Lung (tissue), 12 donors: Measurements from ENCODE around the gene ATXN7L2. TPM values are rescaled to one million over a fixed set of nuclear protein-coding genes. Genes with fewer than 3 reads are reported as not detected.

Source experiments
- ATAC-seq: fragments of 200-7000 bp; cut with Tn5 transposase; one replicate; pipeline ENCODE4 v1.9.1; 2020; ENCODE audit warnings: moderate number of reproducible peaks; ENCODE audit not compliant: insufficient read depth, low FRiP score
- DNase-seq, 3 donors: peaks; one replicate each; pipeline ENCODE4 v3.0.0-alpha.2; 2013 to 2017
- H3K27ac ChIP-seq, 2 donors: one replicate each; pipeline ENCODE4 v1.5.1; 2013; ENCODE audit warnings: mild to moderate bottlenecking in 2 of 2, moderate library complexity in 2 of 2, control low read depth in 1 of 2, inconsistent platforms in 1 of 2, low read depth in 1 of 2, low read length in 1 of 2
- H3K27me3 ChIP-seq, 3 donors: one replicate each; pipeline ENCODE4 v1.5.1; 2013; ENCODE audit warnings: low read length in 2 of 3; ENCODE audit not compliant: control insufficient read depth in 3 of 3, insufficient read depth in 3 of 3
- H3K36me3 ChIP-seq, 4 donors: one replicate each; pipeline ENCODE4 v1.5.1; 2013; ENCODE audit warnings: low read length in 4 of 4, mild to moderate bottlenecking in 1 of 4, moderate library complexity in 1 of 4; ENCODE audit not compliant: control insufficient read depth in 4 of 4, insufficient read depth in 4 of 4
- H3K4me1 ChIP-seq, 5 donors: one replicate each; pipeline ENCODE4 v1.5.1; 2013; ENCODE audit warnings: low read length in 5 of 5, mild to moderate bottlenecking in 2 of 5, moderate library complexity in 1 of 5; ENCODE audit not compliant: control insufficient read depth in 5 of 5, insufficient read depth in 5 of 5
- H3K4me3 ChIP-seq: one replicate; pipeline ENCODE4 v1.5.1; 2013; ENCODE audit warnings: mild to moderate bottlenecking, control low read depth, moderate library complexity
- H3K9ac ChIP-seq, 2 donors: one replicate each; pipeline ENCODE4 v1.5.1; 2013; ENCODE audit warnings: low read length in 2 of 2, control low read depth in 1 of 2; ENCODE audit not compliant: insufficient read depth in 1 of 2
- H3K9me3 ChIP-seq, 4 donors: one replicate each; pipeline ENCODE4 v1.5.1; 2013; ENCODE audit warnings: low read length in 3 of 4, mild to moderate bottlenecking in 1 of 4, moderate library complexity in 1 of 4; ENCODE audit not compliant: control insufficient read depth in 4 of 4, insufficient read depth in 3 of 4
- WGBS, 2 donors: extraction: QIAGEN DNeasy Blood & Tissue Kit; methylation state at CpG; one replicate each; pipeline ENCODE4 v1.1.7; 2013; 5-methylcytosine and 5-hydroxymethylcytosine counted together
- polyA plus RNA-seq, 2 donors: library from polyadenylated mRNA; stranded (reverse); fragments of 200-250 nt; gene quantifications; one replicate each; pipeline ENCODE4 v1.2.1, GENCODE V29; 2013
- total RNA-seq, 2 donors: library from RNA; depleted of rRNA in 1 of 2; stranded (reverse); fragments of >200 nt in 1 of 2; gene quantifications; one replicate each; pipeline ENCODE4 v1.2.1, GENCODE V29; 2014 to 2021
- TF ChIP-seq, protein P1 (sequence below): IDR thresholded peaks from 2 replicates; pipeline ENCODE4 v1.5.1; 2012; ENCODE audit warnings: mild to moderate bottlenecking; ENCODE audit errors: control extremely low read depth, extremely low read depth
- donor health status: control.
- donor health status: control.
- donor health status: Bipolar disorder and iron deficiency.
- donor health status: healthy.
- donor health status: DM: yes; HTN: yes; CAD: no.

Gene ATXN7L2
- total and polyA plus RNA-seq, 4 donors = 2.6 to 6.0 (median 4.4) TPM

DNA sequence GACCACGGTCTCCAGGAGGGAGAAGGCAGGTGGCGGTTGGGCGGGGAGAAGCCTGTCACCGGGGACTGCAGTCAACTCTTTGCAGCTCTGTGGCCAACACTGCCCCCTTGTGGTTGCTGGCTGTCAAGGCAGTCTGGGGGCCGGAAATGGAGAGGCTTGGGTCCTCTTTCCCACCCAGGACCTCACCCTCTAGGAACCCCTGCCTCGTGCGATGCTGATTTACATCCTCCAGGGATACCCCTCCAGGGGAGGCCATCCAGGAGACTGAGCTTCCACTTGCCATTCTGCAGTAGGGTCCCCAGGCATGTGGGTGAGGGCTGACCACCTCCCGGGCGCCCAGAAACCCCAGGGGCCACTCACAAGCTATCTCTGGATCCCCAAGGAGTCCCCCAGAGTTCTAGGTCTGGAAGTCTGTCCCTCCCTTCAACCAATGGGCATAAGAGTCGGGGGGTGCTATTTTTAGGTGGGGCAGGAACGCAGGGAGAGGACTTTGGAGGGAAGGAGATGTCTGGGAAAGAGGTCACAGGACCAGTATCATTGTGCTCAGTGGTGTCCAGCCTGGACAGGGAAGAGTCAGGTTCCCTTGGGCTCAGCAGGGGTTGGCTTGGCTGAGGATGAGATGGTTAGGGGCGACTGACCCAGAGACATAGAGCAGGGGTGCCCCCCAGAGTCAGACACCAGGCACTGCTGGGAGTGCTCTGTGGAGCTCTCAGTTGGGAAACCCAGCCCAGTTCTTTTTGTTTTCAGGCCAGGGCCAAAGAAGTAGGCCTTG is 48.8 kb downstream of the ATXN7L2 start:
- H3K4me3 ChIP-seq = no peak overlapping the region

DNA sequence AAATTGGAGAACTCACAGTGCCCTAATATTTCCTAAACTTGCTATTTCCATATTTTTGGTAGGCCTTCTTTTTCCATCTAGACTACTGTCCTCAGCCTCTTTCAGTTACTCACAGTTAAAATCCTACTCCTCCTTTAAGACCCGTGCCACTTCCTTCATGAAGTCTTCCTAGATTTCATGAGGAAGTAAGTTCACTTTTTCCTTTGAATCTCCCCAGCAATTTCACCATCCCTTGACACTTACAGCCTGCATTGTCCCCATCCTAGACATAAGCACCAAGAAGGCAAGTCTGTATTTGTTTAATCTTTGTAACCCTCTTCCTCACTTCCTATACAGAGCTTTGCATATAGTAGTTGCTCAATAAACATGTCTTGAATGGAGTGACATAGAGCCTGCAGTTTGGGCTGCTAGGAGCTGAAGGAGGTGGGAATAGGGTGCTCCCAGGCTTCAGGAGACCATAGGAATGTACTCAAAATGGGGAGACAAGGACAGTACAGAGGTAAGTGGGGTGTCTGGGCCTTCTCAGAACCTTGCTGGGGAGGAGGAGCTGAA is 50.7 kb downstream of the ATXN7L2 start:
- WGBS, 2 donors = 70 to 85% methylated on average over 1 of the region's 1 CpG
- TF ChIP-seq, protein P1, sequence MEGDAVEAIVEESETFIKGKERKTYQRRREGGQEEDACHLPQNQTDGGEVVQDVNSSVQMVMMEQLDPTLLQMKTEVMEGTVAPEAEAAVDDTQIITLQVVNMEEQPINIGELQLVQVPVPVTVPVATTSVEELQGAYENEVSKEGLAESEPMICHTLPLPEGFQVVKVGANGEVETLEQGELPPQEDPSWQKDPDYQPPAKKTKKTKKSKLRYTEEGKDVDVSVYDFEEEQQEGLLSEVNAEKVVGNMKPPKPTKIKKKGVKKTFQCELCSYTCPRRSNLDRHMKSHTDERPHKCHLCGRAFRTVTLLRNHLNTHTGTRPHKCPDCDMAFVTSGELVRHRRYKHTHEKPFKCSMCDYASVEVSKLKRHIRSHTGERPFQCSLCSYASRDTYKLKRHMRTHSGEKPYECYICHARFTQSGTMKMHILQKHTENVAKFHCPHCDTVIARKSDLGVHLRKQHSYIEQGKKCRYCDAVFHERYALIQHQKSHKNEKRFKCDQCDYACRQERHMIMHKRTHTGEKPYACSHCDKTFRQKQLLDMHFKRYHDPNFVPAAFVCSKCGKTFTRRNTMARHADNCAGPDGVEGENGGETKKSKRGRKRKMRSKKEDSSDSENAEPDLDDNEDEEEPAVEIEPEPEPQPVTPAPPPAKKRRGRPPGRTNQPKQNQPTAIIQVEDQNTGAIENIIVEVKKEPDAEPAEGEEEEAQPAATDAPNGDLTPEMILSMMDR = no peak
- Histone ChIP-seq H3K4me1 (peaks cover 0 to 24% (median 11%) of the 10 kb centered on the region in 5 donors), H3K4me3 (no peak overlapping the region), H3K9me3 (no peaks in the 10 kb centered on the region), H3K36me3 (no peaks in the 10 kb centered on the region), H3K27me3 (no peaks in the 10 kb centered on the region), H3K27ac (no peak overlapping the region), H3K9ac (no peak overlapping the region)
- no peak for ATAC-seq
- no peak for DNase-seq

More for the DNA sequence above, 48.8 kb downstream of the ATXN7L2 start:
- TF ChIP-seq, protein P1 = peak; percentile 97
- H3K4me1 ChIP-seq = peaks cover 0 to 25% (median 12%) of the 10 kb centered on the region in 5 donors
- H3K27ac ChIP-seq = peak overlapping the region; percentile 21 to 52
- ATAC-seq (peak; percentile 89), DNase-seq (peak; percentile 82 to 85 (median 84))
- no peak overlapping the region for H3K9ac ChIP-seq
- no peaks in the 10 kb centered on the region for H3K27me3 ChIP-seq
- no peaks in the 10 kb centered on the region for H3K36me3 ChIP-seq
- WGBS, 2 donors = 12 to 16% methylated on average over 12 of the region's 12 CpGs
- H3K9me3 ChIP-seq = no peaks in the 10 kb centered on the region

DNA sequence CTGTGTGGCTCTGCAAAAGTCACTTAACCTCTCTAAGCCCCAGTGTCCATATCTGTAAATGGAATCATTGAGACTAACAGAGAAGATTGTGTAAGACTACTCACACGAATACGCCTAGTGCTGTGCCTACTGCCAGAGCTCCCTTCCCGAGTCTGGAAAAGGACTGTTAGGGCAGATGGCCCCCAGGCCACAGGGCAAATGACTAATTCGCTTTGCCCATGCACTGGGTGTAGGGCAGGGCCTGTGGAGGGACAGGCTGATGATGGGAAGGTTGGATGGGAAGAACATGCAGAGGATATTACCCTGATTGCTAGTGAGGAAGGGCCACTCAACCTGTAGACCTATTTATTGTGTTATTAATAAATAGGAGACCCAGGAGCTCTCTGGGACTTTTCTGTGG is 51.8 kb downstream of the ATXN7L2 start:
- Histone ChIP-seq H3K27ac (no peak overlapping the region), H3K9ac (no peak overlapping the region), H3K4me3 (no peak overlapping the region), H3K27me3 (no peaks in the 10 kb centered on the region), H3K4me1 (peaks cover 0 to 13% (median 1%) of the 10 kb centered on the region in 5 donors), H3K9me3 (no peaks in the 10 kb centered on the region), H3K36me3 (no peaks in the 10 kb centered on the region)
- WGBS, 2 donors = 78 to 82% methylated on average over 4 of the region's 4 CpGs
- TF ChIP-seq, protein P1 = no peak
- no peak for DNase-seq
- ATAC-seq = no peak
